HUDEP-2 (cell line): ENCODE measurements around the gene ZCCHC7.

Experiments
- DNase-seq, 76 experiments: peaks; one replicate each; lab custom pipeline; 2025; ENCODE audit not compliant: unreplicated experiment in 76 of 76; lab: John Stamatoyannopoulos, UW

The ZCCHC7 gene

GRCh38 chr9:37328556-37329227 is 208.3 kb downstream of the ZCCHC7 start:
- DNase-seq, result no peak

- peak in 4 of 76 experiments; percentile 6 to 26 (median 22) for DNase-seq
Measured at GRCh38 chr9:37329576-37329975, 209.2 kb downstream of the ZCCHC7 start.

GRCh38 chr9:37331871-37332270 is 211.5 kb downstream of the ZCCHC7 start:
- no peak for DNase-seq

- DNase-seq, result no peak
Measured at GRCh38 chr9:37332578-37332977, 212.2 kb downstream of the ZCCHC7 start.

- DNase-seq, result peak in 1 of 76 experiments; percentile 8
Measured at GRCh38 chr9:37333288-37333687, 212.9 kb downstream of the ZCCHC7 start.

- DNase-seq, result no peak
Measured at GRCh38 chr9:37335238-37335637, 214.9 kb downstream of the ZCCHC7 start.

GRCh38 chr9:37336150-37336549 is 215.8 kb downstream of the ZCCHC7 start:
- peak in 5 of 76 experiments; percentile 2 to 26 (median 4) for DNase-seq

- peak in 67 of 76 experiments; percentile 7 to 80 (median 52) for DNase-seq
Measured at GRCh38 chr9:37337301-37337890, 217.0 kb downstream of the ZCCHC7 start.

GRCh38 chr9:37338218-37338617 is 217.8 kb downstream of the ZCCHC7 start:
- DNase-seq, result no peak

GRCh38 chr9:37339923-37340322 is 219.5 kb downstream of the ZCCHC7 start:
- no peak for DNase-seq

GRCh38 chr9:37340961-37341360 is 220.6 kb downstream of the ZCCHC7 start:
- DNase-seq, result no peak

- no peak for DNase-seq
Measured at GRCh38 chr9:37341704-37342103, 221.3 kb downstream of the ZCCHC7 start.

GRCh38 chr9:37342493-37342892 is 222.1 kb downstream of the ZCCHC7 start:
- DNase-seq, result no peak

GRCh38 chr9:37342895-37343294 is 222.5 kb downstream of the ZCCHC7 start:
- DNase-seq, result no peak

- DNase-seq, result no peak
Measured at GRCh38 chr9:37343724-37344123, 223.3 kb downstream of the ZCCHC7 start.

- DNase-seq, result no peak
Measured at GRCh38 chr9:37345038-37345437, 224.7 kb downstream of the ZCCHC7 start.

GRCh38 chr9:37348917-37349316 is 228.5 kb downstream of the ZCCHC7 start:
- no peak for DNase-seq

GRCh38 chr9:37350486-37351190 is 230.3 kb downstream of the ZCCHC7 start:
- no peak for DNase-seq

- no peak for DNase-seq
Measured at GRCh38 chr9:37353791-37354190, 233.4 kb downstream of the ZCCHC7 start.

GRCh38 chr9:37362430-37362829 is 242.1 kb downstream of the ZCCHC7 start:
- no peak for DNase-seq

GRCh38 chr9:37363124-37363523 is 242.8 kb downstream of the ZCCHC7 start:
- DNase-seq, result no peak

- DNase-seq, result no peak
Measured at GRCh38 chr9:37364136-37364535, 243.8 kb downstream of the ZCCHC7 start.
